ENCODE data around the gene HPSE.

HPSE gene

GRCh38 chr4:83358410-83358809 is 23.8 kb upstream of the HPSE start:
- H3K4me3 ChIP-seq (ENCODE audit: low read depth, low read length) = no peak overlapping the region
- TF ChIP-seq CTCF (conservative IDR thresholded peaks at IDR 0.05; ENCODE audit: low read depth, low read length) = no peak
- peak; percentile 89 for DNase-seq (ENCODE audit: low read depth)

- H3K4me3 ChIP-seq (ENCODE audit: low read depth, low read length) = no peak overlapping the region
- TF ChIP-seq CTCF (conservative IDR thresholded peaks at IDR 0.05; ENCODE audit: low read depth, low read length) = no peak
- peak; percentile 97 for DNase-seq (ENCODE audit: low read depth)
Measured at GRCh38 chr4:83356899-83357661, 22.4 kb upstream of the HPSE start.

- no peak for DNase-seq (ENCODE audit: low read depth)
- no peak overlapping the region for H3K4me3 ChIP-seq (ENCODE audit: low read depth, low read length)
- TF ChIP-seq CTCF (conservative IDR thresholded peaks at IDR 0.05; ENCODE audit: low read depth, low read length) = no peak
Measured at GRCh38 chr4:83353516-83353915, 18.9 kb upstream of the HPSE start.

- no peak overlapping the region for H3K4me3 ChIP-seq (ENCODE audit: low read depth, low read length)
- TF ChIP-seq CTCF (conservative IDR thresholded peaks at IDR 0.05; ENCODE audit: low read depth, low read length) = no peak
- no peak for DNase-seq (ENCODE audit: low read depth)
Measured at GRCh38 chr4:83348074-83348473, 13.4 kb upstream of the HPSE start.

GRCh38 chr4:83342476-83342875 is 7.8 kb upstream of the HPSE start:
- TF ChIP-seq CTCF (conservative IDR thresholded peaks at IDR 0.05; ENCODE audit: low read depth, low read length) = no peak
- peak; percentile 60 for DNase-seq (ENCODE audit: low read depth)
- no peak overlapping the region for H3K4me3 ChIP-seq (ENCODE audit: low read depth, low read length)

GRCh38 chr4:83340692-83341343 is 6.2 kb upstream of the HPSE start:
- H3K4me3 ChIP-seq (ENCODE audit: low read depth, low read length) = no peak overlapping the region
- no peak for TF ChIP-seq CTCF (conservative IDR thresholded peaks at IDR 0.05; ENCODE audit: low read depth, low read length)
- no peak for DNase-seq (ENCODE audit: low read depth)

GRCh38 chr4:83339573-83339972 is 4.9 kb upstream of the HPSE start:
- DNase-seq (ENCODE audit: low read depth) = no peak
- no peak for TF ChIP-seq CTCF (conservative IDR thresholded peaks at IDR 0.05; ENCODE audit: low read depth, low read length)
- no peak overlapping the region for H3K4me3 ChIP-seq (ENCODE audit: low read depth, low read length)
